HG02642 (cell line): ENCODE results near the gene OPRPN.

Experiments used
- ATAC-seq: cut with Tn5 transposase; IDR thresholded peaks from one replicate; pipeline ENCODE4 v1.9.1; 2021; ENCODE audit warnings: mild to moderate bottlenecking; ENCODE audit not compliant: unreplicated experiment, poor library complexity

Gene OPRPN

DNA sequence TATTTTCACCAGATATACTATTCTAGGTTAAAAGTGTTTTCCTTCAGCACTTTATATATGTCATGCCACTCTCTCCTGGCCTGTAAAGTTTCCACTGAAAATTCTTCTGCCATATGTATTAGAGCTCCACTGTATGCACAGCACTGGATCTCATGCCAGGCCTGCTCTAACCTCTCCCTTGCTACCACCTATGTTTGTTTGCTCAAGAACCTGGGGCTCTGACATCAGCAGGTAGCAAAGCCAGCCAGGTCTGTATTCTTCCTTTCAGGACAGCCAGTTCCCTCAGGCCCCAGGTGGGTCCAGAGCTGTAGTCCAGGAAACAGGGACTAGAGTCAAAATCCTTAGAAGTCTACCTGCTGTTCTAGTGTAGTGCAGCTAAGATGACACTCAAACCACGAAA lies 55.2 kb downstream of the OPRPN start:
- ATAC-seq, result no peak
